HCT116 (cell line): ENCODE measurements around the gene KIF5C. TPM values are rescaled to one million over a fixed set of nuclear protein-coding genes. Genes with fewer than 3 reads are reported as not detected.

Experiments
- ATAC-seq: fragments of 200-7000 bp; cut with Tn5 transposase; 2 replicates; pipeline ENCODE4 v1.9.1; 2020; ENCODE audit warnings: mild to moderate bottlenecking, moderate library complexity
- BruUV-seq: library from RNA; stranded (reverse); fragments of 400-500 nt; replicated peaks from 2 replicates; lab custom pipeline; 2021; lab: Mats Ljungman, UMichigan
- CTCF ChIA-PET: fragments of 300-600 bp; sonication (Branson Sonifier 250); formaldehyde crosslinking; loops from one replicate; lab custom pipeline; 2021; ENCODE audit warnings: antibody characterized with exemption; lab: Charles Lee
- POLR2A ChIA-PET: fragments of 300-600, 350-600 bp; sonication (Branson Sonifier 250); formaldehyde crosslinking; loops from one replicate; lab custom pipeline; 2021; ENCODE audit warnings: antibody characterized with exemption; lab: Charles Lee
- RAD21 ChIA-PET, 2 experiments: fragments of 300-600 bp; sonication (Branson Sonifier 250); formaldehyde crosslinking; loops; one replicate each; lab custom pipeline; 2023; ENCODE audit warnings: low total read pairs in 2 of 2; ENCODE audit not compliant: uncharacterized antibody in 2 of 2, unreplicated experiment in 2 of 2, low non-redundant PET in 1 of 2; lab: Charles Lee
- DNase-seq: peaks from one replicate; pipeline ENCODE4 v3.0.0-alpha.2; 2010; ENCODE audit warnings: low read depth, low spot score
- H2AFZ ChIP-seq: fragments of 200-600 bp; shearing (Covaris generic), sonication (generic); 2 replicates; pipeline ENCODE4 v1.6.1; 2017; ENCODE audit warnings: low read depth, mixed run types, mixed read lengths, antibody characterized with exemption, low read length; ENCODE audit not compliant: poor library complexity, severe bottlenecking
- H3K27ac ChIP-seq: 2 replicates; pipeline ENCODE4 v1.5.1; 2012; ENCODE audit warnings: low read depth, low read length
- H3K27me3 ChIP-seq: fragments of 200-600 bp; sonication (generic); 2 replicates; pipeline ENCODE4 v1.6.1; 2016; ENCODE audit warnings: mixed run types, low read length, mixed read lengths; ENCODE audit not compliant: insufficient read depth
- H3K36me3 ChIP-seq, 2 experiments: fragments of 200-500 bp in 1 of 2; fragments of 200-600 bp in 1 of 2; sonication (Bioruptor generic) in 1 of 2; sonication (generic) in 1 of 2; 2 replicates each; pipeline versions ENCODE4 v1.5.1 to v1.6.1; 2014 to 2016; ENCODE audit warnings: low read length in 2 of 2, inconsistent platforms in 1 of 2, mixed read lengths in 1 of 2, mixed run types in 1 of 2; ENCODE audit not compliant: insufficient read depth in 2 of 2, control insufficient read depth in 1 of 2
- H3K4me1 ChIP-seq, 2 experiments: fragments of 200-600 bp in 1 of 2; sonication (generic) in 1 of 2; 2 replicates each; pipeline versions ENCODE4 v1.5.1 to v1.6.1; 2012 to 2017; ENCODE audit warnings: low read length in 2 of 2, inconsistent platforms in 1 of 2, mild to moderate bottlenecking in 1 of 2, mixed read lengths in 1 of 2, mixed run types in 1 of 2, moderate library complexity in 1 of 2; ENCODE audit not compliant: insufficient read depth in 2 of 2, control insufficient read depth in 1 of 2
- H3K4me2 ChIP-seq: fragments of 200-600 bp; sonication (generic); 2 replicates; pipeline ENCODE4 v1.6.1; 2017; ENCODE audit warnings: mixed run types, low read length, mixed read lengths
- H3K4me3 ChIP-seq, 2 experiments: fragments of 200-600 bp in 1 of 2; sonication (generic) in 1 of 2; replicated peaks in 1 of 2; 2 replicates each; pipeline ENCODE4 v1.5.1; 2011 to 2016; ENCODE audit warnings: low read length in 2 of 2, control low read depth in 1 of 2, low read depth in 1 of 2, mild to moderate bottlenecking in 1 of 2, mixed read lengths in 1 of 2, mixed run types in 1 of 2
- H3K79me2 ChIP-seq: fragments of 200-600 bp; sonication (generic); 2 replicates; pipeline ENCODE4 v1.6.1; 2017; ENCODE audit warnings: mild to moderate bottlenecking, mixed run types, low read length, moderate library complexity, mixed read lengths; ENCODE audit not compliant: insufficient read depth
- H3K9ac ChIP-seq: fragments of 200-600 bp; sonication (generic); 2 replicates; pipeline ENCODE4 v1.6.1; 2016; ENCODE audit warnings: low read length, mixed read lengths
- H3K9me2 ChIP-seq: fragments of 200-600 bp; sonication (generic), shearing (Covaris generic); 2 replicates; pipeline ENCODE4 v1.6.1; 2017; ENCODE audit warnings: mixed run types, mild to moderate bottlenecking, moderate library complexity; ENCODE audit not compliant: insufficient read depth
- H3K9me3 ChIP-seq, 2 experiments: fragments of 200-500 bp in 1 of 2; fragments of 200-600 bp in 1 of 2; sonication (Bioruptor generic) in 1 of 2; sonication (generic) in 1 of 2; 2 replicates each; pipeline ENCODE4 v1.6.1; 2014 to 2017; ENCODE audit warnings: low read length in 2 of 2, mixed read lengths in 2 of 2, inconsistent platforms in 1 of 2, low read depth in 1 of 2, mild to moderate bottlenecking in 1 of 2, mixed run types in 1 of 2, moderate library complexity in 1 of 2; ENCODE audit not compliant: control insufficient read depth in 1 of 2, insufficient read depth in 1 of 2
- H4K20me1 ChIP-seq: fragments of 200-600 bp; sonication (generic), shearing (Covaris generic); 2 replicates; pipeline ENCODE4 v1.6.1; 2017; ENCODE audit warnings: mixed run types, mild to moderate bottlenecking, moderate library complexity; ENCODE audit not compliant: insufficient read depth
- CBX3 ChIP-seq: IDR thresholded peaks from 2 replicates; pipeline ENCODE4 v1.6.1; 2012; ENCODE audit warnings: low read depth
- CEBPB ChIP-seq: IDR thresholded peaks from 2 replicates; pipeline ENCODE4 v1.6.1; 2012; ENCODE audit warnings: low read depth
- EGR1 ChIP-seq: IDR thresholded peaks from 2 replicates; pipeline ENCODE4 v1.6.1; 2012; ENCODE audit warnings: low read depth
- EZH2phosphoT487 ChIP-seq: fragments of 200-600 bp; IDR thresholded peaks from 2 replicates; pipeline ENCODE4 v1.6.1; 2018; ENCODE audit warnings: antibody characterized with exemption, borderline replicate concordance
- POLR2AphosphoS5 ChIP-seq: IDR thresholded peaks from 2 replicates; pipeline ENCODE4 v1.6.1; 2011; ENCODE audit warnings: mild to moderate bottlenecking, low read depth, low read length, moderate library complexity
- SP1 ChIP-seq: IDR thresholded peaks from 2 replicates; pipeline ENCODE4 v1.6.1; 2012; ENCODE audit warnings: low read depth
- SRF ChIP-seq: IDR thresholded peaks from 2 replicates; pipeline ENCODE4 v1.6.1; 2012; ENCODE audit warnings: low read depth
- TCF7L2 ChIP-seq: IDR thresholded peaks from 2 replicates; pipeline ENCODE4 v1.7.0; 2011; ENCODE audit warnings: borderline replicate concordance, inconsistent platforms; ENCODE audit not compliant: insufficient read depth, insufficient read length; ENCODE audit errors: extremely low read depth
- intact Hi-C: fragments of 100-400 bp; cut with micrococcal nuclease; formaldehyde crosslinking; loops from 2 replicates; pipeline ENCODE4 v1.10.0; 2022
- total RNA-seq: library from RNA; stranded (reverse); gene quantifications from one replicate; pipeline ENCODE4 v1.2.1, GENCODE V29; 2021; ENCODE audit not compliant: unreplicated experiment
- TF ChIP-seq, protein P1 (sequence below): IDR thresholded peaks from 2 replicates; pipeline ENCODE4 v1.6.1; 2012
- TF ChIP-seq, protein P2 (sequence below): IDR thresholded peaks from 2 replicates; pipeline ENCODE4 v1.6.1; 2011; ENCODE audit warnings: mild to moderate bottlenecking, low read length, moderate library complexity; ENCODE audit not compliant: insufficient replicate concordance; ENCODE audit errors: extremely low read depth
- TF ChIP-seq, protein P3 (sequence below): IDR thresholded peaks from 2 replicates; pipeline ENCODE4 v1.6.1; 2012; ENCODE audit warnings: low read depth
- TF ChIP-seq, protein P4 (sequence below), 3 experiments: fragments of 200-600 bp in 1 of 3; sonication (generic) in 1 of 3; IDR thresholded peaks in 2 of 3; conservative IDR thresholded peaks in 1 of 3; 2 replicates each; pipeline ENCODE4 v1.5.1; 2012 to 2017; ENCODE audit warnings: low read depth in 2 of 3, low read length in 2 of 3, antibody characterized with exemption in 1 of 3, borderline replicate concordance in 1 of 3, control low read depth in 1 of 3, mild to moderate bottlenecking in 1 of 3, mixed read lengths in 1 of 3, mixed run types in 1 of 3, moderate library complexity in 1 of 3; ENCODE audit not compliant: insufficient read depth in 1 of 3

The KIF5C gene
- total RNA-seq, 1 experiment from 2014 or later, result 6.5 TPM

DNA sequence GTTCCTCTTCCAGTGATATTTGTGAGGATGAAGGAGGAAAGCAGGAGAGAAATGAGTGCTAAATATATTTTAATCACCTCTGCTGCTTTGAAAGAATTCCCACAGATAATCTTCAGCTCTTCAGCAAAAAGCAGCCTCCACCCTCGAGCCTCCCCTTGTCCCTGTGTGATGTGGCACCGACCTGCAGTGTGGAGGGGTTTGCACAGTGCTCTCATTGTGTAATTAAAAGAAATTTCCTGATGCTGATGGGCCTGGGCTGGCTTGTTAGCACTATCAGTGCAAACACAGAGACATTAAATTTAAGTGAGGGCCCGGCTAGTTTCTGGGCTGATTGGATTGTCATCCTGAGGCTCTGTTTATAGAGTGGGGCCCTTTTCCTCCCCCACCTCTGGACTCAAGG is 53.4 kb downstream of the KIF5C start:
- H3K9me2 ChIP-seq, result no peaks in the 10 kb centered on the region
- H3K9me3 ChIP-seq, result no peaks in the 10 kb centered on the region
- H4K20me1 ChIP-seq, result no peaks in the 10 kb centered on the region
- H3K4me2 ChIP-seq, result no peak overlapping the region
- intact Hi-C loops, result loop anchor here (5.0 kb wide), 1 partner anchor 64 kb away; no protein-coding TSS in a partner anchor
- CTCF ChIA-PET, result interaction anchor here (1.7 kb wide), 1 partner anchor 9 kb away, joined by 14 read pairs; no protein-coding TSS in a partner anchor
- no peaks in the 10 kb centered on the region for H3K27me3 ChIP-seq
- no peaks in the 10 kb centered on the region for H3K79me2 ChIP-seq
- POLR2A ChIA-PET, result no interaction called here
- DNase-seq (no peak), ATAC-seq (no peak)
- no peak overlapping the region for H3K4me3 ChIP-seq
- no peak overlapping the region for H2AFZ ChIP-seq
- H3K4me1 ChIP-seq, result peaks cover 7 to 17% of the 10 kb centered on the region in 2 experiments
- no peaks in the 10 kb centered on the region for H3K36me3 ChIP-seq
- no TSS peak for BruUV-seq
- RAD21 ChIA-PET, result no interaction called here
- no peak overlapping the region for H3K9ac ChIP-seq
- TF ChIP-seq, protein P1, sequence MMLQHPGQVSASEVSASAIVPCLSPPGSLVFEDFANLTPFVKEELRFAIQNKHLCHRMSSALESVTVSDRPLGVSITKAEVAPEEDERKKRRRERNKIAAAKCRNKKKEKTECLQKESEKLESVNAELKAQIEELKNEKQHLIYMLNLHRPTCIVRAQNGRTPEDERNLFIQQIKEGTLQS, result no peak
- TF ChIP-seq EZH2phosphoT487, result no peak
- TF ChIP-seq TCF7L2, result no peak
- no peak for TF ChIP-seq CEBPB
- TF ChIP-seq, protein P2, sequence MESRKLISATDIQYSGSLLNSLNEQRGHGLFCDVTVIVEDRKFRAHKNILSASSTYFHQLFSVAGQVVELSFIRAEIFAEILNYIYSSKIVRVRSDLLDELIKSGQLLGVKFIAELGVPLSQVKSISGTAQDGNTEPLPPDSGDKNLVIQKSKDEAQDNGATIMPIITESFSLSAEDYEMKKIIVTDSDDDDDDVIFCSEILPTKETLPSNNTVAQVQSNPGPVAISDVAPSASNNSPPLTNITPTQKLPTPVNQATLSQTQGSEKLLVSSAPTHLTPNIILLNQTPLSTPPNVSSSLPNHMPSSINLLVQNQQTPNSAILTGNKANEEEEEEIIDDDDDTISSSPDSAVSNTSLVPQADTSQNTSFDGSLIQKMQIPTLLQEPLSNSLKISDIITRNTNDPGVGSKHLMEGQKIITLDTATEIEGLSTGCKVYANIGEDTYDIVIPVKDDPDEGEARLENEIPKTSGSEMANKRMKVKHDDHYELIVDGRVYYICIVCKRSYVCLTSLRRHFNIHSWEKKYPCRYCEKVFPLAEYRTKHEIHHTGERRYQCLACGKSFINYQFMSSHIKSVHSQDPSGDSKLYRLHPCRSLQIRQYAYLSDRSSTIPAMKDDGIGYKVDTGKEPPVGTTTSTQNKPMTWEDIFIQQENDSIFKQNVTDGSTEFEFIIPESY, result no peak
- TF ChIP-seq SRF, result no peak
- TF ChIP-seq, protein P3, sequence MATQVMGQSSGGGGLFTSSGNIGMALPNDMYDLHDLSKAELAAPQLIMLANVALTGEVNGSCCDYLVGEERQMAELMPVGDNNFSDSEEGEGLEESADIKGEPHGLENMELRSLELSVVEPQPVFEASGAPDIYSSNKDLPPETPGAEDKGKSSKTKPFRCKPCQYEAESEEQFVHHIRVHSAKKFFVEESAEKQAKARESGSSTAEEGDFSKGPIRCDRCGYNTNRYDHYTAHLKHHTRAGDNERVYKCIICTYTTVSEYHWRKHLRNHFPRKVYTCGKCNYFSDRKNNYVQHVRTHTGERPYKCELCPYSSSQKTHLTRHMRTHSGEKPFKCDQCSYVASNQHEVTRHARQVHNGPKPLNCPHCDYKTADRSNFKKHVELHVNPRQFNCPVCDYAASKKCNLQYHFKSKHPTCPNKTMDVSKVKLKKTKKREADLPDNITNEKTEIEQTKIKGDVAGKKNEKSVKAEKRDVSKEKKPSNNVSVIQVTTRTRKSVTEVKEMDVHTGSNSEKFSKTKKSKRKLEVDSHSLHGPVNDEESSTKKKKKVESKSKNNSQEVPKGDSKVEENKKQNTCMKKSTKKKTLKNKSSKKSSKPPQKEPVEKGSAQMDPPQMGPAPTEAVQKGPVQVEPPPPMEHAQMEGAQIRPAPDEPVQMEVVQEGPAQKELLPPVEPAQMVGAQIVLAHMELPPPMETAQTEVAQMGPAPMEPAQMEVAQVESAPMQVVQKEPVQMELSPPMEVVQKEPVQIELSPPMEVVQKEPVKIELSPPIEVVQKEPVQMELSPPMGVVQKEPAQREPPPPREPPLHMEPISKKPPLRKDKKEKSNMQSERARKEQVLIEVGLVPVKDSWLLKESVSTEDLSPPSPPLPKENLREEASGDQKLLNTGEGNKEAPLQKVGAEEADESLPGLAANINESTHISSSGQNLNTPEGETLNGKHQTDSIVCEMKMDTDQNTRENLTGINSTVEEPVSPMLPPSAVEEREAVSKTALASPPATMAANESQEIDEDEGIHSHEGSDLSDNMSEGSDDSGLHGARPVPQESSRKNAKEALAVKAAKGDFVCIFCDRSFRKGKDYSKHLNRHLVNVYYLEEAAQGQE, result no peak
- TF ChIP-seq SP1, result no peak
- TF ChIP-seq, protein P4, sequence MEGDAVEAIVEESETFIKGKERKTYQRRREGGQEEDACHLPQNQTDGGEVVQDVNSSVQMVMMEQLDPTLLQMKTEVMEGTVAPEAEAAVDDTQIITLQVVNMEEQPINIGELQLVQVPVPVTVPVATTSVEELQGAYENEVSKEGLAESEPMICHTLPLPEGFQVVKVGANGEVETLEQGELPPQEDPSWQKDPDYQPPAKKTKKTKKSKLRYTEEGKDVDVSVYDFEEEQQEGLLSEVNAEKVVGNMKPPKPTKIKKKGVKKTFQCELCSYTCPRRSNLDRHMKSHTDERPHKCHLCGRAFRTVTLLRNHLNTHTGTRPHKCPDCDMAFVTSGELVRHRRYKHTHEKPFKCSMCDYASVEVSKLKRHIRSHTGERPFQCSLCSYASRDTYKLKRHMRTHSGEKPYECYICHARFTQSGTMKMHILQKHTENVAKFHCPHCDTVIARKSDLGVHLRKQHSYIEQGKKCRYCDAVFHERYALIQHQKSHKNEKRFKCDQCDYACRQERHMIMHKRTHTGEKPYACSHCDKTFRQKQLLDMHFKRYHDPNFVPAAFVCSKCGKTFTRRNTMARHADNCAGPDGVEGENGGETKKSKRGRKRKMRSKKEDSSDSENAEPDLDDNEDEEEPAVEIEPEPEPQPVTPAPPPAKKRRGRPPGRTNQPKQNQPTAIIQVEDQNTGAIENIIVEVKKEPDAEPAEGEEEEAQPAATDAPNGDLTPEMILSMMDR (IDR thresholded peaks at IDR 0.05 in 2 of 3, conservative IDR thresholded peaks at IDR 0.05 in 1 of 3; ENCODE audit: borderline replicate concordance in 1 of 3, insufficient read depth in 1 of 3, low read depth in 2 of 3, low read length in 2 of 3), result no peak
- no peak for TF ChIP-seq CBX3
- no peak for TF ChIP-seq EGR1
- no peak for TF ChIP-seq POLR2AphosphoS5
- no peak overlapping the region for H3K27ac ChIP-seq
